HL-60 (cell line): Measurements from ENCODE around the gene IPP.

Experiments
- GABPA ChIP-seq: IDR thresholded peaks from 2 replicates; pipeline ENCODE4 v1.6.1; 2012; ENCODE audit warnings: low read depth
- TF ChIP-seq, protein P1 (sequence below): IDR thresholded peaks from one replicate; pipeline ENCODE4 v1.5.1; 2011; ENCODE audit warnings: low read length, control low read depth, inconsistent platforms; ENCODE audit not compliant: insufficient read depth

DNA sequence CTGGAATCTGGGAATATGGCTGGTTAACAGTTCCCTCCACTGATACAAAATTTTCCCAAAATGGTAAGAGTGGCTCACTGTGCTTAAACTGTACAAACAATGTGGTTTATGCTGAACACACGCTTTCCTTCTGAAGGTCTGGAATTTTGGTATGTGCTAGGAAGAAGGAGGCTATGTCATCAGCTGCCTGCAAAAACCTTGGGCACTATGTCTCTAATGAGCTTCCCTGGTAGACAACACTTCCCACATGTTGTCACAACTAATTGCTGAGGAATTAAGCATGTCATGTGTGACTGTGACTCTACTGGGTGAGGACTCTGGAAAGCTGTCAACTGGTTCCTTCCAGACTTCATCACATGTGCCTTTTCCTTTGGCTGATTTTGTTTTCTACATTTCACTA lies 29.2 kb downstream of the IPP start:
- TF ChIP-seq, protein P1, sequence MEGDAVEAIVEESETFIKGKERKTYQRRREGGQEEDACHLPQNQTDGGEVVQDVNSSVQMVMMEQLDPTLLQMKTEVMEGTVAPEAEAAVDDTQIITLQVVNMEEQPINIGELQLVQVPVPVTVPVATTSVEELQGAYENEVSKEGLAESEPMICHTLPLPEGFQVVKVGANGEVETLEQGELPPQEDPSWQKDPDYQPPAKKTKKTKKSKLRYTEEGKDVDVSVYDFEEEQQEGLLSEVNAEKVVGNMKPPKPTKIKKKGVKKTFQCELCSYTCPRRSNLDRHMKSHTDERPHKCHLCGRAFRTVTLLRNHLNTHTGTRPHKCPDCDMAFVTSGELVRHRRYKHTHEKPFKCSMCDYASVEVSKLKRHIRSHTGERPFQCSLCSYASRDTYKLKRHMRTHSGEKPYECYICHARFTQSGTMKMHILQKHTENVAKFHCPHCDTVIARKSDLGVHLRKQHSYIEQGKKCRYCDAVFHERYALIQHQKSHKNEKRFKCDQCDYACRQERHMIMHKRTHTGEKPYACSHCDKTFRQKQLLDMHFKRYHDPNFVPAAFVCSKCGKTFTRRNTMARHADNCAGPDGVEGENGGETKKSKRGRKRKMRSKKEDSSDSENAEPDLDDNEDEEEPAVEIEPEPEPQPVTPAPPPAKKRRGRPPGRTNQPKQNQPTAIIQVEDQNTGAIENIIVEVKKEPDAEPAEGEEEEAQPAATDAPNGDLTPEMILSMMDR: no peak
- TF ChIP-seq GABPA: no peak
